NCI-H187 (cell line): ENCODE measurements around the gene HOXA13.

Experiments
- DNase-seq, 2 experiments: peaks; one replicate each; lab custom pipeline; 2025; lab: John Stamatoyannopoulos, UW

Gene HOXA13

DNA sequence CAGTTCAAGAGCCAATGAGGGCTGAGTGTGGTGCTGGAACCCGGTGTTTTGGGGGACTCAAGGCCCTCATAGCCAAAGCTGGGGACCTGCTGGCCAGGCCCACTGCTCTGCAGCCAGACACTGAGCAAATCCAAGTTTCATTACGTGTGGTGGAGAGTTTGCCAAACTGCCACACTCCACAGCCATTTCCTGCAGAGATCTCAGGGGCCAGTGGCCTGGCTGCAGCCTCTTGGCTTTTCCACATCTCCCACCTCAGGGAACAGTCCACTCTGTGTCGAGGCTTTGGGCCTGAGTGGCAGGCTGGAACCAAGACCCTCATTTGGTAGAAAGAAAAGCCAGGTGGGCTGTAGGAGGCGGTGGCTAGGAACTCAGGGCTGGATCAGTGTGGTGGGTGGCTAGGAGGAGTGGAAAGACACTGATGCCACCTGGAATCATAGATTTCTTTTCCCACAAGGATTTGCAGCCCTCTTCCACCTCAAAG, 18.1 kb downstream of the HOXA13 start:
- no peak for DNase-seq

DNA sequence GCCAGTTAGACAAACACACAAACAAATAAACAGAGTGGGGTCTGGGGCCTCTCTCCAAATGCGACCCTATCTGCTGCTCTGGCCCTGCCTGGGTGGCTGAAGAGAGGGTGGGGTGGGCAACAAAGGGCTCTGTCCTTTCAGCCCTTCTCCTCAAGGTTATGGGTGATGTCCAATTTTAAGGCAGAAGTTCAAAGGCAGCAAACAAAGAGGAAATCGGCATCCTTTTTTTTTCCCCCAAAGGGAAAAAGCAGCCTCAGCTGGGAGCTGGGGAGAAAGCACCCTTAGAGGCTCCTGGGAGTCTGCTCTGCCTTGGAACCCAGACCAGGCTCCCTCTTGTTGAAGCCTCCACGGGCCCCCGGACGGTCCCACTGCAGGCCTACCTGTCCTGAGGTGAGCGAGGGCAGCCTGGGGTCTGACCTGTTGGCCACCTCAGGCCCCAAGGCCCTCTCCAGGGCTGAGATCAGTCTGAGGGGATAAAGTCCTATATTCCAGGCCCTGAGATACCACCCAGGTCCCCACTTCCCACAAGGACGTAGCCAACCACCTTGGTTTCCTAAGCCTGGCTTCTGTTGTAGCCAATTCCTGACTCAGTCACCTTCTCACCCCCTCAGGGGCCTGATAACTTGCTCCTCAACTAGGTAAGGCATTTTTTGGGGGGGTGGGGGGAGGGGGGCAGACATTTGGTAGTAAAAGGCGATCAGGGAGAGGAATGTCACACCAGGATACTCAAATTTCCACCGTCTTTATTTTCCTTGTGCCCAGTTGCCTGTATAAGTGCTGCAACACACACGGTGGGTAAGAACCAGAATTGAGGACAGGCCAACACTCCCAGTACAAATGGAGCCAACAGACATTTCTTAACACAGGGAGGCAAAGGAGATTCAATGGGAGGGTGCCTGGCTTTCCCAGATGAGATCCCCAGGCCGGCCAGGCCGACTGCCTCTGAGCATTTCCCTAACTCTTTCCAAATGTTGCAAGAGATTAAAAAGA, 19.2 kb downstream of the HOXA13 start:
- DNase-seq = no peak

DNA sequence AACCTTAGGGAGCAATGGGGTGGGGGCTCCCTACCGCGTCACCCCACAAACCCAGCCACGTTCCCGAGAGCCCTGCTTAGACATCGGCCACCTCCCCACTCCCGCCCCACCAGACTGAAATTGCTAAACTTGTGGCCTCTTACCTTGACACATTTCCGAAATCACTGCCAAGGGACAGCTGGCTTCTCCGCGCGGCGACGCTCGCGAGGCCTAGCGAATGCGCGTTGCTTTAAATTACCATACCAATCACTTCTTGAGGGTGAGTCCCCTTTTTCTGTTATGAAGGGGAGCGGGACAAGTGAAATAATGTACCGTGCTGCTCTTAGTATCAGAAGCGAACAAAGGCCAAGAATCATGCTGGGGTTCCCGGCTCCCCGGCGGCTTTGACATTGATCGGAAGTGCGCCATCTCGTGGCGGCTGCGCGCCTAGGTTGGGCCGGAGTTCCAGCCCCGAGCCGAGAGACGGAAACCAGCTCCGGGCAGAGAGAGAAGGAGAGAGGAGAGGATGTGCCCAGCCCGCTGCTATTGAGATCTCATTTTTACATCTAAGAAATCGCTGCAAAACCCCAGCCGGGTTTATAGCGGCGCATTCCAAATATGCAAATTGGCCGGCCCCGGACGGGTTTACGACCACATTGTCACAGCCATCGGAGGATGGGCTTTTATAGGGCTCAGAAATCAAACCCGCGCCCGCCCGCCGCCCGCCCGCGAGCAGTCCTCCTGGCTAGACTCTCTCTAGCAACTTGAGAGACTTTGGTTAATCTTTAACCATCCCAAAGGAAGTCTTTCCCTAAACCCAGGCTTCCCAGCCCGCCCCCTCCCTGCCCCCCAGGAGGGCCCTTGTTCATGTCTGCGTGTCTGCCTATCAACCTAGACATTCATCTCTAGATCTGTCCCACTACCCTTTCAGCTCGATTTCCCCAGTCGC, 20.1 kb downstream of the HOXA13 start:
- no peak for DNase-seq

DNA sequence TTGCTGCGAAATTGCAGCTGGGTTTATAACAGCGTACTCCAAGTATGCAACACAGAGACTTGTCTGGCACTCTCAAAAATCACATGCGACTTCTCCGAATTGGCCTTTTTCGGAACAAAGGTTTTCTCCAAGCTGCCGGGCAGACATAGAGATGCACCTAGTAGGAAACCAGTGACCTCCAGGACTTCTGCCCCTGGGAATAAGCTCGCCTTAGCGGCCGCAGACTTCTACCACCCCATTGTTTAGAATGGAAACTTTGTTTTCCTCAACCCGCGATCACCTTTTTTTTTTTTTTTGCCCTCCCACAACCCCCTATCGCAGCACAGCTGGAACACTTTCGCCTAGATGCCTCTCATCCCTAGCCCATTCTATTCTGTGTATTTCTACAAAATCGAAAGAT, 20.9 kb downstream of the HOXA13 start:
- DNase-seq = no peak

DNA sequence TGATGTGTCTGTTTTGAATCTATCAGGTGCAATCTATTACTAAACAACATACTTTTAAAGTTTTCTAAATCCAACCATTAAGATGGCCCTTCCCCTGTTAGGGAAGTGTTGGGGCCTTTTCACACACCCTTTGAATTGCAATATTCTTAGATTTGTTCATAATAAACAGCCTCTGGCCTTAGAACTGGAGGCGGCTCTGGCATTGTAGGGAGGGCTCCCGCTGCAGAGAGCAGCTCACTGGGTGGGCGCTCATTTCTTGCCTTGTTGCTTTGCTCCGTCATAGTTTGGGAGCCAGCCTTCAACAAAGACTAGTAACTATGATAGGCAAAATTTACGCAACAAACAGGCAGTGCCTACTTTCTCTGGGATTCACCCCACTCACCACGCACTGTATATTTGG, 21.5 kb downstream of the HOXA13 start:
- DNase-seq = no peak

DNA sequence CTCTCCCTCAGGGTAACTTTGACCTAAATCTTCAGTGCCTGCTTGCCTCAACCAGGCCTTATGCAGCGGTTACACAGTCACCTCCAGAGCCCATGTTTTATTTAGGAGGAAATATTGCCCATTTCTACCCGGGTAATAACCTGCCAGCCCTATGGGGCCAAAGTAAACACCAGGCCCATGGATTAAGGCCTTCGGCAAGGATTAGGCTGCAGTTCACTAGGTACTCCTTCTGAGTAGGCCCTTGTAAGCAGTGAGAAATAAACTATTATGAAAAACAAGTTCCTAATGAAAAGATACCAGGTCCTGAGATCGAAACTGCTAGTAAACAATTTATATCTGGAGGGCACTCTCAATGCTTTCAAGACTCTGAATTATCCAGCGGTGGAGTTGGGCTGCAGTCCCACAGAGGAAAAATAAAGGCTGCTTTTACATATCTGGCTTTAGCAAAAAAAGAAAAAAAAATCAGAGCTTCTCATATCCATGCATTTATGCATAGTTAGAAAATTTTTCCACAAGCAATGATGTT, 22.0 kb downstream of the HOXA13 start:
- no peak for DNase-seq

DNA sequence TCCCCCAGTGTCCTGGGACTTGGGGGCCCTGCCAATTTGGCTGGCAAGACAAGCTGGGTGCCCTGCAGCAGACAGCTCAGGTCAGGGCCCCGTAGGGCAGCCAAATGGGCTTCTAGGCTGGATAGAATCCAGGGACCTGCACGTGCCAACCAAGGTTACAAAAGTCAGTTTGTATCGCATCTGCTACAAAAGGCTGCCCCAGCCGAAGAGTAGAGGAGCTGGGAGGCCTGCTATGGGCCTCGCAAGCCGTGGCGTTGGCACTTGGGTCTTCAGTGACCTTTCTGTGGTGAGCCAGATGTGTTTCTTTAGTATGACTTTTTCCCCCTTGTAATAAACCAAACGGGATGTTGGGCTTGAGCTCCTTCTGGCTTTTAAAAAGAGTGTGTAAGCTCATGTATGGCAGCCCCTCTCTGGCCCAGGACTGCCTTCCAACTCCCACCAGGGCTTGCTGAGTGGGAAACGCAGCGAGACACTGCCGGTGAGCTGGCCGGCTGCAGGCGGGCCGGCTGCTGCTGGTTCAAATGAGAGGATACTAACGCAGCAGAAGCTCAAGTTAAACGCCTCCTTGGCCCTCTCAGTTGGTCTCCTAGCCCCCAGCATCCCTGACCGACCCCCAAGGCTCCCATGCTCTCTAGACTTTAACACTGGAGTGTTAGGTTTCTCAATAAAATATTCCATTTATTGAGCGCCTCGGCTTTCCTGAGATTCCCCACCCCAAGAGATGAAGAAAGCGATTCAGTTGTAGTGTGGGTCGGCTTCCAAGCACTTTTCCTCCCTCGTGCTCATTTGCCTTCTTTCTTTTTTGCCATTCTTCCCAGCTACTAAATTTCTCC, 22.7 kb downstream of the HOXA13 start:
- DNase-seq = no peak

DNA sequence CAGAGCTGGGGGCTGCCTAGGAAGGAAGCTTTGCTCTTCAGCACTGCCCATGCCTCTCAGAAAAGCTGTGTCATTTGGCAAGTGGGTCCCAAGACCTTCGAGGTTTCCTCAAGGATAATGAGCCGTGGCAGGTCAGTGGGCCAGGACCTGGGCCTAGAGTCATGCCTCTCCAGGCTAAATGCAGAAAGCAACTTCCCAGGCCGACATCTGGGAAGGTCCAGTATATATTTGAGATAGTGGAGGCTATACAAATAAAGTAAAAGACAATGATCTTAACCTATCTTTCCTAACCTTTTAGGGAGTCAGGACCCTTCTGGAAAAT, 23.4 kb downstream of the HOXA13 start:
- no peak for DNase-seq

DNA sequence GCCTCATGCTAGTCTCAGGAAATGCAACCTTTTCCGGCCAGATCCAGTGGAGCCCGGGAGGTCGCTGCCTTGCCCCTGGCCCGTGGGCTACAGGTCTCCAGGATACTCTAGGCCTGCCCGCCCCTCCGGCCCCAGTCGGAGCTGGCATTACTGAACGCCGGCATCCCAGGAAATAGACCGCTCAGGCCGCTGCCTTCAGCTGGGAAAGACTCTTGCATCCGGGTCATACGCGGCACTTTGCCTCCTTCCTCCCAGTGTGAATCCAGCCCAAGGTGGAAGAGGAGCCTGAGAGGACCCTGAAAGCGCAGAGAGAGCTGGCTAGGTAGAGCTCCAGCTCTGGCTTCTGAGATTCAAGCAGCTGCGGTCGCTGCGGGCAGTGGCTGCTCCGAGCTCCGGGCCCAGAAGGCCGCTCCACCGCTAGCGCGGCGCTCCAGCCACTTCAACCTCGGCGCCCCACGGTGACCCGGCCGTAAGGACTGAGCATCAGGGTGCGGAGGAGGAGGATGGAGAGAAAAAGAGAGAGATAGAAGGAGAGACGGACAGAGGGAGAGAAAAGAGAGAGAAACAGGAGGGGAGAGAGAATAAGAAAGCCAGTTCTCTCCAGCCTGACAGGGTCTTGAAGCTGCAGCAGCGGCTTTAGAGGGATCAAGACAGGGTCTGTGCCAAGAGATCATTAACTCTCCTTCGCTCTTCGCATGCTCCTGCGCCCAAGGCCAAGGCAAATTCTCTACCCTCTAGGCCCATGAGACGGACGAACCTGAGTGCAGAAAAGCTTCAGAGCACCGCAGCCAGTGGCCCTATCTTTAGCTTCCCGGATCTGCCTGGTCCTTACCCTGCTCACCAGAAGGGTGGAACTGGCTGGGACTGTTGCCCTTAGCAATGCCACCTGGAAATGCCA, 24.0 kb downstream of the HOXA13 start:
- no peak for DNase-seq

DNA sequence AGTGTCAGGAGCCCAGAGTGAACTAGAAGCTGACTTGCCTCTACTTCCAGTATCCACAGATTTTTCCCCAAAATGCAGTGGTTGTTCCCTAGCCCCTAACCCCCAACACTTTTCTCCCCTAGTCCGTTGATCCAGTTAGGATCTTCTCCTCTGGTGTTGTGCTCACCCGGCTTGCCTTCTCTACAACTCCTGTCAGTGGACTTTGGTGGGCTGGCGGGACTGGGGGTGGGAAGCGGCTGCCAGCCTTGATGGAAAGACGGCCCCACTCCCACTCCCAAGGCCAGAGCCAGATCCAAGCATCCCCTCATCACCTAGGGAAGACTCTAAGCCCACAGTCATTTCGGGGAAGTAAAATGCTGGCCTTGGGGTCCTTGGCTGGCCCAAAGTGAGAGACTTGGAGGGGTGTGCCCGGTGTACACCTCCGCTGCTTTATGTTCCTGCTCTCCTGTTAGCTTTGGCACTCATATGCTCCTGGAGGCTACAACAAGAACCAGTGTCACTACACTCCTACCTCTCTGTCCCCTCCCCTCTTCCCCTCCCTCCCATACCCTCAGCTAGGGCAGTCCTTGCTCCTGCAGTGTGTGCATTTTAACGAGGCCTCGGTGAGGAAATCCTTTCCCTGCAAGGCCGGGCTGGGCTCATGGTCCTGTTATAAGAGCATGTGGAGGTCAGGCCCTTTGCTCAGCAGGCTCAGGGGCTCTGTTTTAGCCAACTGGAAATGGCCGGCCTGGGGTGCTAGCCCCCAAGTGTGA, 24.8 kb downstream of the HOXA13 start:
- DNase-seq = peak; percentile 27 to 34

DNA sequence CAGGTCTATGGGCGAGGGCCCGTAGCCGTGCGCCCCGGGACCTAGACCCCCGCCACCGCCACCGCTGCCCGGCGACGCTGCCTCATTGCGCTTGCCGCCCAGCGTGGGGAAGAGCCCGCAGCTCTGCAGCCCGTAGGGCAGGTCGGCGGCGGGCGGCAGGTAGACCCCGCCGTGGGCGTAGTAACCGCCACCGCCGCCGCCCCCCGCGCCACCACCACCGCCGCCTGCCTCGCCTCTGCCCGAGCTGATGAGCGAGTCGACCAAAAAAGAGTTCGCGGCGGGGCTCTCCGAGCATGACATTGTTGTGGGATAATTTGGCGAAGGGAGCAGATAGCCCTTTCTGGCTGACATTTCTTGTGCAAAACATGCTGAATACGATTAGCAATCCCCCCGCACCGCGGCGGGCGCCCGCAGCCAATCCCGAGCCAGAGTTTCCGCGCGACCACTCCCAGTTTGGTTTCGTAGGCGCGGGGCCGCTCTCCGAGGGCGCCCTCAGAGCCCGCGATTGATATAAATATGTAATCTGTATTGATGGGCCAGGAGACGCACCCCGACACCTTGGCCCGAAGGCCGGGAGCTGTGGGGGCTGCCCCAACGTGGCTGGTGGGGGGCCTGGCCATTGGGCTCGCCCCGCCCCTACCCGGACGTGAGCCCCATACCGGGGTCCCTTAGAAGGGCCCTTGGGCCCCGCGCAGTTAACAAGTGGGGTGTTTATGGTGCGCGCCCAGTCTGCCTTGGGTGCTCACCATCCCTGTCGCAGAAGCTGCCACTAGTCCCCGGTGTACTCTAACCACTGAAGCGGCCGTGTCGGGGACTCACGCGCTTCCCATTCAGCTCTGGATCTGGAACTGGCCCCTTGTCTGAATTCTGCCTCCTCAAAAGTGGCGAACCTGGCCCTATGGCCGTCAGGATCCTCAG, 25.7 kb downstream of the HOXA13 start, which contains the start of gene HOXA10:
Gene HOXA10 (minus strand): TSS at position 365 of the 918 bp plus-strand sequence. CDS start 14 bp downstream, at position 351.
- DNase-seq = peak; percentile 28 to 53

DNA sequence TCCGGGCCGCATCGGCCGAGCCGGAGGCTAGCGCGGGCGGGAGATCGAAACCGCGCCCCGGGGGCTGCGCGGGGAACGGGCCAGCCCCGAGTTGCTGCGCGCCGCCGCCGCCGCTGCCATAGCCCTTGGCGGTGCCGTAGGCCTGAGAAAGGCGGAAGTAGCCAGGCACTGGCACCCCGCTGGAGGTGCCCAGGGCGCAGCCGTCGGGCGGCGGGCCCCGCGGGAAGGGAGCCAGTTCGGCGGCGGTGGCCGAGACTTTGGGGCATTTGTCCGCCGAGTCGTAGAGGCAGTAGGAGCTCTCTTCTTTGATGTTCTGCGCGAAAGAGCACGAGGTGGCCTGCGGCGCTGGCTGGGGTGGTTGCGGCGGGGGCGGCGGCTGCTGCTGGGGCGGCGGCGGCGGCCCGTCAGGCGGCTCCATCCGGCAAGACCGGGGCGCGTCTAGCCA, 26.4 kb downstream of the HOXA13 start:
- no peak for DNase-seq

DNA sequence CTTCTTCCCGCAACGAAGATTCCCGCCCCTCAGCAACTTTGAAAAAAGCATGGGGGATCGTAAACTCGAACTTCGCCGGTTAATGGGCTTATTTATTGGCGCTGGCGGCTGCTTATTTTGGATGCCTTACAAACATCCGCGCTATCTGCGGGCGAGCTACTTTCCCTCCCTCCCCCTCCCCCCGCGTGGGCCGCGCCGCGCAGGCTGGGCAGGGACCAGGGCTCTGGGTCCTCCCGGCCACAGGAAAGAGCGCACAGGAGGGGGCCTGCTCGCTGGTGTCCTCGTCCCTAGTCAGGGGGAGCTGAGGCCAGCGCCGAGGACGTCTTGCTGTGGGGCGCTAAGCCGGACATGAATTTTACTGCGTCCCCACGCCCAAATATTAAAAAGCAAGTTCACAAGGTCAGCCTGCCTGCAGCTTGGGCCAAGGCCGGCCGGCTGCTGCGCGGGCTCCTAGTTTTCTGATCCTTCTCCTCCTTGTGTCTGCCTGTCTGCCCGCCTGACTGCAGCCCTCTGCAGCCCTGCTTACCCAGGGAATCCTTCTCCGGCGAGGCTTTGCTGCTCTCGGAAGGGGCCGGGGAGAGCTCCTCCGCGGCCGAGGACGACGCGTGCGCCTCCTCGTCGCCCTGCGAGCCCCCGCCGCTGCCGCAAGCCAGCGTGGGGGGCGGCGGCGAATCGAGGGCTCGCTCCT, 26.9 kb downstream of the HOXA13 start:
- peak; percentile 48 to 70 for DNase-seq

DNA sequence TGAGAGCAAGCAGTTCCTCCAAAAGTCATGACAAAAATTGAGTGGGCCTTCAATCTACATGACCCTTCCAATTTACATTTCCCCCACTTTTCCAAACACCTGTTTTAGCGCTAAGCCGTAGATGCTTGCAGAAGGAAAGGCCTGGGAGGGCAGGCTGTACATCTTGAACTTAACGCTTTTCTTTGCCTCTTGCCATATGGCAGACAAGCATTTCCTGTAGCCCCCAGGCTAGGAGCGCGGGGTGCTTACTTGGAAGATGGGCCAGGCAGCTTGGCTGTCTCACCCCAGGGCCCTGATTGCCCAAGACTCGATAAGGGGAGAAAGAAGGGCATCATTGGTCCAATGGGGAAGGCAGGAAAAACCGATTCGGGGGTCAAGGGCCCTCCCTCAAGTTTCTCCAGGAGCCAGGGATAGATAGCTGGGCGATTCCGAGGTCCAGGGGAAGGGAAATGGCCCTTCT, 27.5 kb downstream of the HOXA13 start:
- peak in 1 of 2 experiments; percentile 48 for DNase-seq

DNA sequence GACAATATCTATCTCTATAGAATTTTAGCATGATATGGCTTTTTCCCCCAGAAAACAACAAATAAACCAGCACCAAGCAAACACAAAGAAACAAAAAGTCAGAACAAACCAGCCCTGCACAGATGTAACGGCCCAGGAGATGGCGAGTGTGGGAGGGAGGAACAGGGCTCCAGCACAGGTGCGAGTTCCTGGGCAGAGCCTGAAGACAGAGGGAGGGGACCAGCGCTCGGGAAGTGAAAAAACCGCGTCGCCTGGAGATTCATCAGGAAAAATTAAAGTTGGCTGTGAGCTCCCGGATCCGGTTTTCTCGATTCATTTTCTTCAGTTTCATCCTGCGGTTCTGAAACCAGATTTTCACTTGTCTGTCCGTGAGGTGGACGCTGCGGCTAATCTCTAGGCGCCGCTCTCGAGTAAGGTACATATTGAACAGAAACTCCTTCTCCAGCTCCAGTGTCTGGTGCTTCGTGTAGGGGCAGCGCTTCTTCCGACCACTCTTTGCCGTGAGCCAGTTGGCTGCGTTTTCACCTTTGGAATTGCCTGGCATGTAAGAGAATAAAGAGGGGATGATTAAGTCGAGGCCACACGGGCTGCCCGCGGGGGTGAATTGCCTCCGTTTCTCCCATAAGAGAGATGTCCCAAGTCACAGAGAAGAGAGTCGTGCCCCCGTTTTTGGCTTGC, 28.1 kb downstream of the HOXA13 start:
- peak; percentile 39 to 89 for DNase-seq

DNA sequence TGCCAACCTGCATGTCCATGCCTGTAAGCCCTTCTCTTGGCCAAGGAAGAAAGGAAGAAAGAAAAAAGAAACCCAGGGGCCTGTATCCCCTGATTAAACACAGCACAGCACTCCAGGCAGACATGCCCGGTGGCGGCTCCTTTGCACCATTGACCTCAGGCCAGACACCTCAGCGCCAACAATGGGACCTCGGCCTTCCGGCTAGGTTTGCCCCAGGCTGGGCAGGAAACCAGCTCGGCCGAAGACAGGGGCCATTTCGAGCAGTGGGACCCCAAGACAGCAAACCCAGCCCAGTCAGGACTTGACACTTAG, 28.6 kb downstream of the HOXA13 start:
- DNase-seq = peak in 1 of 2 experiments; percentile 73
